Adrenal gland (tissue), 5 donors: ENCODE data around the gene KCNH3.

Experiments
- POLR2A ChIP-seq, 2 donors: fragments of 450-650 bp; IDR thresholded peaks; one replicate each; pipeline ENCODE4 v1.6.1; 2017; ENCODE audit warnings: antibody characterized with exemption in 2 of 2, mild to moderate bottlenecking in 2 of 2, moderate library complexity in 1 of 2
- TF ChIP-seq, protein P1 (sequence below), 6 experiments: fragments of 450-650 bp in 4 of 6; fragments of 200-600 bp in 2 of 6; sonication (generic) in 1 of 6; IDR thresholded peaks; 1 replicate in 5 of 6; 2 replicates in 1 of 6; pipeline versions ENCODE4 v1.5.1 to v1.8.0; 2016 to 2021; ENCODE audit warnings: antibody characterized with exemption in 6 of 6, mild to moderate bottlenecking in 2 of 6, moderate library complexity in 1 of 6
- donor health status: DM: no; HTN: no; CAD: no.

GRCh38 chr12:49550693-49551252 lies 11.9 kb downstream of the KCNH3 start:
- TF ChIP-seq, protein P1, sequence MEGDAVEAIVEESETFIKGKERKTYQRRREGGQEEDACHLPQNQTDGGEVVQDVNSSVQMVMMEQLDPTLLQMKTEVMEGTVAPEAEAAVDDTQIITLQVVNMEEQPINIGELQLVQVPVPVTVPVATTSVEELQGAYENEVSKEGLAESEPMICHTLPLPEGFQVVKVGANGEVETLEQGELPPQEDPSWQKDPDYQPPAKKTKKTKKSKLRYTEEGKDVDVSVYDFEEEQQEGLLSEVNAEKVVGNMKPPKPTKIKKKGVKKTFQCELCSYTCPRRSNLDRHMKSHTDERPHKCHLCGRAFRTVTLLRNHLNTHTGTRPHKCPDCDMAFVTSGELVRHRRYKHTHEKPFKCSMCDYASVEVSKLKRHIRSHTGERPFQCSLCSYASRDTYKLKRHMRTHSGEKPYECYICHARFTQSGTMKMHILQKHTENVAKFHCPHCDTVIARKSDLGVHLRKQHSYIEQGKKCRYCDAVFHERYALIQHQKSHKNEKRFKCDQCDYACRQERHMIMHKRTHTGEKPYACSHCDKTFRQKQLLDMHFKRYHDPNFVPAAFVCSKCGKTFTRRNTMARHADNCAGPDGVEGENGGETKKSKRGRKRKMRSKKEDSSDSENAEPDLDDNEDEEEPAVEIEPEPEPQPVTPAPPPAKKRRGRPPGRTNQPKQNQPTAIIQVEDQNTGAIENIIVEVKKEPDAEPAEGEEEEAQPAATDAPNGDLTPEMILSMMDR (IDR thresholded peaks at IDR 0.05): no peak
- no peak for TF ChIP-seq POLR2A (IDR thresholded peaks at IDR 0.05)
